H1 (cell line): ENCODE measurements around the gene TRAPPC6A.

ENCODE experiments used
- CHD2 ChIP-seq: IDR thresholded peaks from 2 replicates; pipeline ENCODE4 v1.6.1; 2012; ENCODE audit warnings: low read length, improper control_type of control experiment
- EGR1 ChIP-seq: IDR thresholded peaks from 2 replicates; pipeline ENCODE4 v1.6.1; 2011; ENCODE audit warnings: low read depth, low read length, borderline replicate concordance
- EP300 ChIP-seq, 2 experiments: IDR thresholded peaks; 1 replicate in 1 of 2; 2 replicates in 1 of 2; pipeline ENCODE4 v1.6.1; 2011 to 2012; ENCODE audit warnings: low read depth in 2 of 2, low read length in 2 of 2, mild to moderate bottlenecking in 2 of 2, borderline replicate concordance in 1 of 2, inconsistent platforms in 1 of 2, moderate library complexity in 1 of 2
- GTF2F1 ChIP-seq: IDR thresholded peaks from 2 replicates; pipeline ENCODE4 v1.6.1; 2012; ENCODE audit warnings: low read depth, low read length, improper control_type of control experiment, borderline replicate concordance
- KDM1A ChIP-seq: fragments of 200-600, 300-600 bp; sonication (generic); IDR thresholded peaks from 2 replicates; pipeline ENCODE4 v1.7.1; 2016; ENCODE audit warnings: mild to moderate bottlenecking, low read length, borderline replicate concordance
- POLR2A ChIP-seq, 2 experiments: IDR thresholded peaks; 1 replicate in 1 of 2; 2 replicates in 1 of 2; pipeline ENCODE4 v1.6.1; 2011; ENCODE audit warnings: low read depth in 2 of 2, low read length in 2 of 2, mild to moderate bottlenecking in 2 of 2; ENCODE audit errors: control extremely low read depth in 1 of 2
- POLR2AphosphoS5 ChIP-seq: IDR thresholded peaks from 2 replicates; pipeline ENCODE4 v1.6.1; 2011; ENCODE audit warnings: low read depth, low read length
- RAD21 ChIP-seq, 2 experiments: IDR thresholded peaks in 1 of 2; conservative IDR thresholded peaks in 1 of 2; 2 replicates each; pipeline ENCODE4 v1.6.1; 2011; ENCODE audit warnings: low read depth in 2 of 2, low read length in 2 of 2, improper control_type of control experiment in 1 of 2, inconsistent platforms in 1 of 2, mild to moderate bottlenecking in 1 of 2, moderate library complexity in 1 of 2
- RNF2 ChIP-seq: fragments of 200-900, 300-1000 bp; sonication (generic); IDR thresholded peaks from 2 replicates; pipeline ENCODE4 v1.7.1; 2016; ENCODE audit warnings: borderline replicate concordance, low read depth, mild to moderate bottlenecking, antibody characterized with exemption, low read length; ENCODE audit not compliant: poor library complexity, severe bottlenecking; ENCODE audit errors: missing control alignments
- TF ChIP-seq, protein P1 (sequence below), 3 experiments: IDR thresholded peaks; 1 replicate in 2 of 3; 2 replicates in 1 of 3; pipeline versions ENCODE4 v1.5.1 to v1.6.1; 2011; ENCODE audit warnings: low read length in 3 of 3, mild to moderate bottlenecking in 3 of 3, inconsistent platforms in 2 of 3, low read depth in 1 of 3, moderate library complexity in 1 of 3; ENCODE audit not compliant: insufficient read depth in 1 of 3; ENCODE audit errors: control extremely low read depth in 1 of 3

GRCh38 chr19:45125975-45126493 lies 52.0 kb downstream of the TRAPPC6A start:
- TF ChIP-seq EP300 (IDR thresholded peaks at IDR 0.05; ENCODE audit: borderline replicate concordance in 1 of 2, low read depth in 2 of 2, low read length in 2 of 2) (no peak), CHD2 (no peak), RAD21 (IDR thresholded peaks at IDR 0.05 in 1 of 2, conservative IDR thresholded peaks at IDR 0.05 in 1 of 2; ENCODE audit: low read depth in 2 of 2, low read length in 2 of 2) (peak; percentile 78 to 86), GTF2F1 (no peak), RNF2 (no peak), KDM1A (no peak), POLR2AphosphoS5 (no peak), EGR1 (no peak), POLR2A (IDR thresholded peaks at IDR 0.05; ENCODE audit: control extremely low read depth in 1 of 2, low read depth in 2 of 2, low read length in 2 of 2) (no peak)
- TF ChIP-seq, protein P1, sequence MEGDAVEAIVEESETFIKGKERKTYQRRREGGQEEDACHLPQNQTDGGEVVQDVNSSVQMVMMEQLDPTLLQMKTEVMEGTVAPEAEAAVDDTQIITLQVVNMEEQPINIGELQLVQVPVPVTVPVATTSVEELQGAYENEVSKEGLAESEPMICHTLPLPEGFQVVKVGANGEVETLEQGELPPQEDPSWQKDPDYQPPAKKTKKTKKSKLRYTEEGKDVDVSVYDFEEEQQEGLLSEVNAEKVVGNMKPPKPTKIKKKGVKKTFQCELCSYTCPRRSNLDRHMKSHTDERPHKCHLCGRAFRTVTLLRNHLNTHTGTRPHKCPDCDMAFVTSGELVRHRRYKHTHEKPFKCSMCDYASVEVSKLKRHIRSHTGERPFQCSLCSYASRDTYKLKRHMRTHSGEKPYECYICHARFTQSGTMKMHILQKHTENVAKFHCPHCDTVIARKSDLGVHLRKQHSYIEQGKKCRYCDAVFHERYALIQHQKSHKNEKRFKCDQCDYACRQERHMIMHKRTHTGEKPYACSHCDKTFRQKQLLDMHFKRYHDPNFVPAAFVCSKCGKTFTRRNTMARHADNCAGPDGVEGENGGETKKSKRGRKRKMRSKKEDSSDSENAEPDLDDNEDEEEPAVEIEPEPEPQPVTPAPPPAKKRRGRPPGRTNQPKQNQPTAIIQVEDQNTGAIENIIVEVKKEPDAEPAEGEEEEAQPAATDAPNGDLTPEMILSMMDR (IDR thresholded peaks at IDR 0.05; ENCODE audit: control extremely low read depth in 1 of 3, insufficient read depth in 1 of 3, low read depth in 1 of 3, low read length in 3 of 3): peak; percentile 83 to 99 (median 98)
